ENCODE results near the gene SMIM5.

SMIM5 gene

GRCh38 chr17:75672011-75672410 is 38.8 kb downstream of the SMIM5 start:
- no peak for FAIRE-seq

GRCh38 chr17:75673487-75673886 is 40.3 kb downstream of the SMIM5 start:
- no peak for FAIRE-seq

- no peak for FAIRE-seq
Measured at GRCh38 chr17:75676461-75676860, 43.2 kb downstream of the SMIM5 start.

- FAIRE-seq, result no peak
Measured at GRCh38 chr17:75679706-75680211, 46.5 kb downstream of the SMIM5 start.

DNA sequence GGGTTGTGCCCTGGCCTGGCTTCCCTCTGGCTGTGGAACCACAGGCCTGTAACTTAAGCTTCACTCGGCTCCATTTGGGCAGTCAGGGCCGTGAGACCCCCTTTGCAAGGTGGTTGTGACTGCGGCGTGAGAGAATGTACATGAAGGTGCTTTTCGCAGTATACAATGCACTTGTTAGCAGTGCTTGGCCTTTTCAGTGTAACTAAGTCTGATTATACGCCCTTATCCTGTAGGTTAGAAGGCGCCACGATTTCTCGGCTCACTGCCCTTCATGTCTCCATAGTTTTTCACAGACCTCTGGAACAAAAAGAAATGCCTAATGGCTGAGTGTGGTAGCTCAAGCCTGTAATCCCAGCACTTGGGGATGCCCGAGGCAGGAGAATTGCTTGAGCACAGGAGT is 47.2 kb downstream of the SMIM5 start:
- FAIRE-seq, result no peak

DNA sequence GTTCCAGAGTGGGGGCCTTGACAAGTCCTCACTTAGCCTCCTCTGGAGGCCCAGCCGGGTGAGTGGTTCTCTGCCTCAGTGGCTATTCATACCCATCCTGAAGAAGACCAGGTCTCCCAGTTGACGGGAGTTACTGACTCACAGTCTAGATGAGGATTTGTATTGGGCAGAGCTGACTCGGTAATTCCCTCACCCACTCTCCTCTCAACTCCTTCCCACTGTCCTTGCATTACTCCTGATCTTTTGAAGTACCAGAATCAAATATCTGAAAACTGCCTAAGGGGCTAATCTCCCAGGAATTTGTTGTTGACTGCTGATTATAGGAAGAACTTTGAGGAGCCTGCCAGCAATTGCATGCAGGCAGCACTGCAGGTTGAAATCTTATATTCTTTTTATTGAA is 48.1 kb downstream of the SMIM5 start:
- no peak for FAIRE-seq

- no peak for FAIRE-seq
Measured at GRCh38 chr17:75683583-75683982, 50.3 kb downstream of the SMIM5 start.

DNA sequence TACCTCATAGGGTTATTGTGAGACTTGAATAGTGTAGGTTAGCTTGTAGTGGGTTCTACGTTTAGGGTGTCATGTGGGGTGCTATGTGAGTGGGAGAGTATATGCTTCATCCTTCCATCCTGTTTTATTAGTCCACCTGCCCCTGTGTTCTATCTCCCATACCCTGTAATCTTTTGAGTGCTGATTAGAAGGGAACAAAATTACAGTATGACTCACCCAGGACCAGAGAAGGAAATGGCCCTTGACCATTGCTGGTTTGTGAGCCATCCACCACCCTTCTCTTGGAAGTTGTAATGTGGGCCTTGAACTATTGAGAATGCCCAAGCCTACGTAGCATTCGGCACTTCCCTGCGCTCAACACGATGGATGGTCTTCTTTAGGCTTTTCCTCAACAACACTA is 51.0 kb downstream of the SMIM5 start:
- no peak for FAIRE-seq

DNA sequence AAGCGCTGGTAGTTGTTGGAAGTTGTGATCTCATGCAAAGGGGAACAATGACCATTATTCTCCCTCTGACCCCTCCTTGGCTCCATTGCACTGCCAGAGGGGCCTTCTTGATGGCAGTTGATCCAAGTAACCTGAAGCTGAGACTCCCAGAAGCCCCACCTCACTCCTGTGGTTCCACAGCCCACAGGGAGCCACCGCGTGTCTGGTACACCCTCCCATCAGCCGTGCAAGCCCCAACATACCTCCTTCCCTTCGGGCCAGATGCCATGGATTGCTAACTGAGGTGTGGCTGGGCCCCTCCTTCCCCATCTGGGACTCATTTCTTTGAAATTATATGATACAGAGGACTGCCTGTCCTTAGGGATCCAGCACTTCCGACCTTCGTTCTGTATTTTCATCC is 51.7 kb downstream of the SMIM5 start:
- FAIRE-seq, result no peak

DNA sequence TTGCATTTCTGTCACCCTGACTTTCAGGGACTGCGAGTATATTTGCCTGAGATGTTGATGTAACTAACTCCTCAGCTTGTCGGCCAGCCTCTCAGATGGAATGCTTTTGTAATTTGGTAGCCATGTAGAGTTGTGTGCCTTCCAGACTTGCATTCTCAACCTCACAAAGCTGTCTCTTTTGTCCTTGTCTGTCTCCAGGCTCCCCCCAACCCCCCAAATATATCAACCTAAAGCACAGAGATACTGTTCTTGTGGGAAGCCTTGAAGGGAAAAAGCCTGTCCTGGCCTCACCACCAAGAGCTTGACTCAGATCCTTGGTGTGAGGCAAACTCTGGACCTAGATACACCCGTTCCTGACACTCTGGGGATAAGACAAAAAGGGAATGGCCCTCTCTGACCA is 52.3 kb downstream of the SMIM5 start:
- no peak for FAIRE-seq

DNA sequence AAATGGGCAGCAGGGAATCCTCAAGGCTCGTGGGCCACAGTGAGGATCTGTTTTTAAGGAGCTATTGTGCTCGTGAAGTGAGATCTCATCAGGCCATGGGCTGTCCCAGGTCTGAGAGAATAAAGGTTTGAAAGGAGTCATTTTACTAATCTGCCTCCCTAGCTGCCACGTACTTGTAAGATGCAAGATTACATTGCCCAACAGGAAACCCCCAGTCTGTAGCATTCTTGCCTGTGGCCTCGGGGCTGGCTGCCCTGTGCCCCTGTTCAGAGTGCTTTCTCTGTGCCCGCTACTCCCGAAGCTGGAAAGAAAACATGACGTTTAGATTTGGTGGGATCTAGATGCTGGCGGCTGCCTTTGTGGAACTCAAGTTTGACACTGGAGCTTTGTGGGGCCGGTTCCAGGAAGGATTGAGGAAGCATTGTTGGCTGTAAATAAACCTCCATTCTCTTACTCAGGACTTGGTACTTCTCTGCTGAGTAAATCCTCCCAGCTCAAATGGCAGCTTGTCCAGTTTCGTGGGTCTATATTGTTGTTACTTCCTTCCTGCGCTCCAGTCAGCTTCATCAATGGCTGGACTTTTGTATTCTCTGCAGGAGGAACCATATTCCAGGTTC is 55.1 kb downstream of the SMIM5 start:
- no peak for FAIRE-seq

DNA sequence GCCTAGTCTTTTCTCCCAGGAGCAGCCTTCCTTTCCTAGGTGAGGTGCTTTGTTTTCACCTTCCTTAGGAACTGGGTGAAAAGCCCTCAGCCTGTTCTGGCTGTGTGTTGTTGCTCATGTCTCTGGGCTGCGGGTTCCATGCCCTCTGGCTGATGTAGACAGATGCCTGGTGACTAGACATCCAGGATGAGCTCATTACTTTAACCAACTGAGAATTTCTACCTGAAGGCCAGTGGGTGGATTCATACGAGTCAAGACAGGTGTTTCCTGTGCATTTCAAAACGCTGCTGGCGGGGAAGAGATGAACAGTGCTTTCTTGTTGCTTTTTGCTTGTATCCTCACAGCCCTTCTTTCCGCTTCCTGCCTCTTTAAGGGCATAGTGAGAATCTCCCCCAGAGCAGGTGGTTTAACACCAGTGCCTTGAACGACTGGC is 56.2 kb downstream of the SMIM5 start:
- FAIRE-seq, result no peak

All from endometrium (tissue), 2 donors.